A172 (cell line): ENCODE results near the gene TAP1. TPM values are rescaled to one million over a fixed set of nuclear protein-coding genes. Genes with fewer than 3 reads are reported as not detected.

Experiments
- DNase-seq: peaks from one replicate; pipeline ENCODE4 v3.0.0-alpha.2; 2015; ENCODE audit warnings: low spot score
- total RNA-seq: library from RNA; depleted of rRNA; stranded (reverse); fragments of >200 nt; shearing (Covaris generic); gene quantifications from 2 replicates; pipeline ENCODE4 v1.2.3, GENCODE V29; 2014

TAP1 gene
- total RNA-seq, 1 experiment from 2014 or later = 68.3 TPM

DNA sequence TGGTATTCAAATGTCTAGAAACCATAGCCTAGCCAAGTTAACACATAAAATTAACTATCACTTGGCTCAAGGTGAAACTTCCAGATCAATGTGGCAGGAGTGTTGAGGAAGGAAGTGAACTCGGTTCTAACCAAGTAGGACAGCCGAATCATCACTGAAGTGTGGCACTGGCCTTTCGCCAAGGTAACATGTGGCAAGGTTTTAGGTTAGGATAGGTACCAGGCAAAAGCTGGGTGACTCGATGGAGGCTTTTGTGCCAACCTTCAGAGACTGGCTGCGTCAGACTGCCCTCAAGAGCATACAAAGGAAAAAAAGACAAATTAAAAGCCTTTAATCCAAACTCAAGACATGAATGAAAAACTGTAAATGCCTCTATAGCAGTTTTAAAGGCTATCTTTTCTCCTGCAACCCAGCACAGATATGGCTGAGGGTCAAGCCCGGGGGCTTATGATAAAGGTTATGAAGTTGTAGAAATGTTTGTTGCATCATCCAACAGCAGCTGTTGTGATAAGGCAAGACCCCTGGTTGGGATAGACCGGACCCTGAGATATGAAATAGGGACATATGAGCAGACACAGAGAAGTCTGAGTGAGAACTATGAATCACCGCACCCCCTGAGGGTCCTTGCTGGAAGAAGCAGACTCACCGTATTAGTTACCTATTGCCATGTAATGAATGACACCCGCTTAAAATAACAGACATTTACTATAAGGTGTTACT, 12.4 kb upstream of the TAP1 start:
- DNase-seq = no peak

- no peak for DNase-seq
Observed at GRCh38 chr6:32862725-32863124, 9.2 kb upstream of the TAP1 start.

DNA sequence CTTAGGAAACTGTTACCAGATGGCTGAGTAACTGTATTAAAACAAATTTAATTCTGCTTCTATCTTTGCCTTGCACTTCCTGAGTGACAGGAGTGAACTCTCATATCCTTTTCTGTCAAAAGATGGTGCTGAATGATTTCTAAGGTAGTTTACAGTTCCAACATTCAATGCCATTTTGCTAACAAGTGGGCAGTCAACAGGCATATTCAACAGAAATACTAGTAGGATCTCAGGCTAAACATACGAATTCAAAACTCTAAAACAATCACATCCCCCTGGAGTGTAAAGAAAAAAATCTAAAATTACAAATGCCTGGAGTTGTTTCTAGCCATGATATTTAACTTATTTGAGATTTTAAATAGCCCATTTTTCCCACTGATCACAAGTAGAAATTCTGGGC, 7.2 kb upstream of the TAP1 start:
- no peak for DNase-seq

- no peak for DNase-seq
Observed at GRCh38 chr6:32858194-32858593, 4.7 kb upstream of the TAP1 start.

DNA sequence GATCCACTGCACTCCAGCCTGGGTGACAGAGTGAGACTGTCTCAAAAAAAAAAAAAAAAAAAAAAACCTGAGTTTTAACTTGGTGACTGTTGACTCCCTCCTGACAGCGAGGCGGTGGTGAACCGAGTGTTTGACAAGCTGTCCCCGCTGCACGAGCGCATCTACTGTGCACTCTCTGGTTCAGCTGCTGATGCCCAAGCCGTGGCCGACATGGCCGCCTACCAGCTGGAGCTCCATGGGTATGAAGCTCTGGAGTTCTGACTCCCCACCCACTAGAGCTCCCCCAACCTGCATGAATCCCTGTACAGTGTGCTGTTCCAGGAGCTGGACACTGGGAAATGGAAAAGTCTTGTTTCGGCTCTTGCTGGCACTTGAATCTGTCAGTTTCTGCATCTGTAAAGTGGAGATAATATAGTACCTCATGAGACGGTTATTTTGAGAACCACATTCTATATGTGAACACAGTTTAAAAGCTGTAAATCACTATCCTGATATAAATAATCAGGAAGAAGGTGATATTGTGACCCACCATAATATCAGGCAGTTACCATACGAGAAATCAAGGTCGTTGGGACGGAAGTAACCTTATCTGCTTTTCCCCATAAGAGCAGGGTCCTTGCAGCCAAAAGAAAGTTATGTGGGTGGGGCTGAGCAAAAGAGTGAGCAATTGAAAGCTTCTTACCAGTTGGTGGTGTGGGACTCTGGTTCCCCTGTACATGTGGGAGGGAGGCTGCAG, 3.8 kb upstream of the TAP1 start:
- DNase-seq = no peak

DNA sequence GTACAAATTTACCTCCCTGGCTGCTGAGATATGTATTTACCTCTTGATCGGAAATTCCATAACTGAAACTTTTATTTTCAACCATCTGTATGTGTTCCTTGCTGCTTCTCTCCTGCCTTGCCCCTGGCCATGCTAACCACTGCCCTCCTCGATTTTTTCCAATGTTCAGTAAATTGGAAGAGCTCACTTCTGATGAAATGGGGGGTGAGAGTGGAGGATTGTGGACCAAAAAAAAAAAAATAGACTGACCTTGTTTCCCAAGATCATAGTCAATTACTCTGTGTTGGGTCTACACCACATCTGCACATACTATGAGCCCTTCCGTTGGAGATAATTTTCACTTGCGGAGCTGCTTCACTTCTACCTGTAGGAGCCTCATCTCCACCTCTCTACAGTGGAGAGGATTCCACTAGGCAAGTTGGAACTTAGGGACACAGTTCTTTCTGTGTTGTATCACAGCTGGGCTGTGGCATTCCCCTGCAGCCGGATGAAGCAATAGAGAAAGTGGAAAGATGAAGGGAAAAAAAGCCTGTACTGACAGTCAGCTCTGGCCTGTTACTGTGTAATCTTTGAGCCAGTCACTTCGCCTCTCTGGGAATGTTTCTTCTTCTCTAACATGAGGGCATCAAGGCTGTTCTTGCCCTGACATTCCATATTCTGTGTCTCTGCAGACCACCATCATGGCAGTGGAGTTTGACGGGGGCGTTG, 2.1 kb upstream of the TAP1 start:
- no peak for DNase-seq

GRCh38 chr6:32854376-32855178, 1.1 kb upstream of the TAP1 start:
- DNase-seq = peak; percentile 47

- peak; percentile 21 for DNase-seq
Observed at GRCh38 chr6:32852844-32853540, 512 bp downstream of the TAP1 start.

DNA sequence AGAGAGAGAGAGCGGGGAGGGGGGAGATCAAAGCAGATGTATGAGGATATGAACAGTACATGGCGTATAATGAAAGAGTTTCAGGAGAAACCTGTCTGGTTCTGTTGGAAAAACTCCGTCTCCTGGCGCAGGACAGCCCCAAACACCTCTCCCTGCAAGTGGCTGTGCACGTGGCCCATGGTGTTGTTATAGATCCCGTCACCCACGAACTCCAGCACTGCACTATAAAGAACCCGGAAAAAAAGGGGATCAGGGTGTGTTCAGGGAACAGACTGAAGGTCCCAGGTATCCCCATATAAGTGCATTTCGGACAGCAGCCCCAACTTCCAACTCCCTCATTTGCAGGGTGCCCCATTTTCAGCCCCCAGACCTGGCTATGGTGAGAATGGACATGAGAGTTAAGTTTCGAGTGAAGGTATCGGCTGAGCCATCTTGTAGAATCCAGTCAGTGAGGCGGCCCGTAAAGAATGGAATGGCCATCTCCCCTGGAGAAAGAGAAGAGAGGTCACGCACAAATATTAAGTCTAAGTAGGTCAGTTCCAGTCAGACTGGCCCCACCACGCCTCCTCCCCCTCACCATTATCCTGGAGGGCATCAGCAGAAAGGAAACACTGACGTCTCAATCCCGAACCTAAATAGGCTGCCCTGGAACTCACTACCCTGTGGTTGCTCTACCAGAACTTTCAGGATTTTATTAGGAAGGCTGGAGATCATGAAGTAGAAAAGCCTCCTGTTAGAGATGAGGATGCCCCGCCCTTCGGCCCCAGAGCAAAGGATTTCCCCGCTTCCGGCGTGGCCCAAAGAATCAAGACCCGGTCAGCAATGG, 1.3 kb downstream of the TAP1 start:
- peak; percentile 21 for DNase-seq

DNA sequence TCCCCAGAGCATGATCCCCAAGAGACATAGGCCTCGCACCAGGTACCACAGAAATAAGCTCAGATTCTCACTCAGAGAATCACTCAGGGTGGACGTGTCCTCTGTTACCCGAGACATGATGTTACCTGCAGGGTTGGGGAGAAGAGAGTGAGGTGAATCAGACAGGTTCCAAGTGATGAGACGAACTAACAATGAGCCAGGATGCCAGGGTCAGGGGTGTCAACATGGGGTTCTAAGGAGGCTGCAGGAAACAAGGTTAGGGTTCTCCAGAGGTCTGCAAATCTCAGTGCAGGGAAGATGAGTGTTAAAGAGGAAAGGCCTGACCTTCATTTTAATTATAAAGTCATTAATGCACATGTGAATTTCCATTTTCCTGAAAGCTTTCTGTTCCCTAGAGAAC, 2.5 kb downstream of the TAP1 start:
- DNase-seq = no peak

GRCh38 chr6:32849126-32849525, 4.4 kb downstream of the TAP1 start:
- DNase-seq = no peak

GRCh38 chr6:32847795-32848194, 5.7 kb downstream of the TAP1 start:
- DNase-seq = no peak

DNA sequence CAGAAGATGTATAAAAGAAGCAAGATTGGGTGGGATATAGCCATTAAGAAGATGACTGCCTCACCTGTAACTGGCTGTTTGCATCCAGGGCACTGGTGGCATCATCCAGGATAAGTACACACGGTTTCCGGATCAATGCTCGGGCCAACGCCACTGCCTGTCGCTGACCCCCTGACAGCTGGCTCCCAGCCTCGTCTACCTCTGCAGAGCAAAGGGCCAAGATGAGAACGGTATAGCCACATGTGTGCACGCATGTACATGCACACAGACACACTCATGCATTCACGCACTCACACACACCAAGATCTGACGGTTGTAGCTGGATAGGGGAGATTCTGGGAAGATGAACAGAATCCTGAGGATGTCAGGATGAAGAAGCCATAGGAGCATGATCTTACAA, 6.5 kb downstream of the TAP1 start:
- no peak for DNase-seq

GRCh38 chr6:32845384-32845884, 8.1 kb downstream of the TAP1 start:
- no peak for DNase-seq

DNA sequence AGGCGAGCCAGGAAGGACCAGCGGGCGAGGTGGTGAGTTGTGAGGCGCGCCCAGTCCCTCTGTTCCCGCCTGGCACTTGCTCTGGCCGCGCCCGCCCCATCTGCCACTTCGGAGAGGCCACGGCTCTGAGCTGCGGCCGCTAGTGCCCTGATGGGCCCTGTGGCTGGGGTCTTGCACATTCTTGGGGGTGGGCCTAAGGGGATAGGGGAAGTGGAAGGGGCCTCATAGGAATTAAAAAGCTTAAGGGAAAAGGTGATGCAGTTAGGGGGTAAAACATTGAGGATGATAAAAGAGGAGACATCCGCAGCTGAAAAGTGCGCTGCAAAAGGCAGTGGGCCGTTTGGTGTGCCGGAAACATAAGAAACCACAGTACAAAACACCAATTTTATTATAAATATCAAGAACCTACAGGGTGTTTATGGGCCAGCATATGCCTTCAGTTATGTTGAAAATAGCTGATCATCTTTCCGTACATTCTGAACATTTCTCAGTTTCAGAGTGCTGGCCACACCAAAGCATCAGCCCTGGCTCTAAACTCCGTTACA, 8.6 kb downstream of the TAP1 start:
- DNase-seq = no peak

DNA sequence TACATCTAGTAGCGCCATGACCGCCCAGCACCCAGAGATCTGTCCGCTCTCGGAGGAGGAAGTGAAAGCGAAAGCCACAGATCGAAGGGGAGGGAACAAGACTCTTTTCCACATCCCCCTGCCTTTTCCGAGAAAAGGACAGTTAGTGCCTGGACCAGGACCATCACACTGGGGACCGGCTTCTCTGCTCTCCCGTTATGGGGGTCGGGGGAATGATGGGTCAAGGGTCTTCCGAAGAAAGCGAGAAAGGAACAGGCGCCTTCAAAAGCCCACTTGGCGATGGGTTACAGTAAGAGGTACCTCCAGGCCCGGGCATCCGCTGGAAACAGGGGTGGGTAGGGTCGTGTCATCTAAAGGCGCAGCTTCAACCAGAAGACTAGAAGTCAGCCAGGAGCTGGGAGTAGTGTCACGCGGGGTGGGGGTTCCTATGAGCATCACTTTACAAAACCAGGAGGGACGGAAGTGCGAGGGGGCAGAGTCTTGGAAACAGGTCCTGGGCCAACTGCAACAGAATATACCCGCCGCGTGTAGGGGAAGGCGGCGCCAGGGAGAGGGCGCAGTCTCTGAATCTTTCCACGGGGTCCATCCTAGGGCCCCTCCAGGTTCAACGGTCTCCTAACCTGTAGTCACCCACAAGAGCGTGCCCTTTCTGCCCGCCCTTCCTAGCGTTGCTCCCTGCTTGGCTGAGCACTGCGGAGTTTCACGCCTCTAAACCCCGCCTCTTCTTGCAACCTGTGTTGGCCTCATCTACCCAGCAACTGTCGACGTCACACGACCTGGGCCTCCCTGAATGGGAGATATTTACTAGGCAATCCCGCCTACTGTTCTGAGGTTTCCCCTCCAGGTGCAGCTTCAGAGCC, 9.3 kb downstream of the TAP1 start, which contains the start of gene PSMB8:
Gene PSMB8 (minus strand): TSS at position 69 of the 860 bp plus-strand sequence. CDS start 51 bp downstream, at position 18.
- DNase-seq = peak; percentile 95

- DNase-seq = peak; percentile 13
Observed at GRCh38 chr6:32843331-32843978, 10.0 kb downstream of the TAP1 start.

GRCh38 chr6:32842690-32843089, 10.8 kb downstream of the TAP1 start:
- no peak for DNase-seq
